ENCODE data around the gene NUP153. TPM values are rescaled to one million over a fixed set of nuclear protein-coding genes. Genes with fewer than 3 reads are reported as not detected.
A peak's percentile ranks its signal among the peaks of the same experiment; 100 is the strongest.

NUP153 gene
- total RNA-seq, 2 donors from 2014 or later: 29.4 to 31.4 TPM

- DNase-seq (no peak), ATAC-seq (no peak)
- intact Hi-C loops (cut with DNase I, micrococcal nuclease): no loop called here
Measured at GRCh38 chr6:17677602-17678001, 29.1 kb downstream of the NUP153 start.

- DNase-seq (no peak), ATAC-seq (no peak)
- intact Hi-C loops (cut with DNase I, micrococcal nuclease): no loop called here
Measured at GRCh38 chr6:17673543-17674254, 33.0 kb downstream of the NUP153 start.

- intact Hi-C loops (cut with DNase I, micrococcal nuclease): no loop called here
- no peak for ATAC-seq
- DNase-seq: no peak
Measured at GRCh38 chr6:17672064-17672718, 34.5 kb downstream of the NUP153 start.

GRCh38 chr6:17666646-17667045, 40.1 kb downstream of the NUP153 start:
- intact Hi-C loops (cut with DNase I, micrococcal nuclease): no loop called here
- DNase-seq (no peak), ATAC-seq (no peak)

GRCh38 chr6:17665132-17665531, 41.6 kb downstream of the NUP153 start:
- no peak for DNase-seq

GRCh38 chr6:17663226-17663625, 43.5 kb downstream of the NUP153 start:
- no peak for ATAC-seq
- intact Hi-C loops (cut with DNase I, micrococcal nuclease): no loop called here
- DNase-seq: no peak

More at GRCh38 chr6:17665132-17665531, 41.6 kb downstream of the NUP153 start:
- no peak for ATAC-seq
- intact Hi-C loops (cut with DNase I, micrococcal nuclease): no loop called here

- intact Hi-C loops (cut with DNase I, micrococcal nuclease): no loop called here
Measured at GRCh38 chr6:17662585-17662984, 44.1 kb downstream of the NUP153 start.

GRCh38 chr6:17656644-17657043, 50.1 kb downstream of the NUP153 start:
- ATAC-seq (no peak), DNase-seq (no peak)
- intact Hi-C loops (cut with DNase I, micrococcal nuclease): no loop called here

More at GRCh38 chr6:17662585-17662984, 44.1 kb downstream of the NUP153 start:
- DNase-seq (no peak), ATAC-seq (no peak)

- intact Hi-C loops (cut with DNase I, micrococcal nuclease): no loop called here
- DNase-seq: no peak
- no peak for ATAC-seq
Measured at GRCh38 chr6:17656092-17656491, 50.6 kb downstream of the NUP153 start.

- DNase-seq (no peak), ATAC-seq (no peak)
- intact Hi-C loops (cut with DNase I, micrococcal nuclease): no loop called here
Measured at GRCh38 chr6:17653198-17653882, 53.4 kb downstream of the NUP153 start.

- DNase-seq (no peak), ATAC-seq (peak; percentile 53)
- intact Hi-C loops (cut with DNase I, micrococcal nuclease): no loop called here
Measured at GRCh38 chr6:17650656-17651309, 55.9 kb downstream of the NUP153 start.

- DNase-seq (no peak), ATAC-seq (no peak)
- intact Hi-C loops (cut with DNase I, micrococcal nuclease): no loop called here
Measured at GRCh38 chr6:17648745-17649144, 58.0 kb downstream of the NUP153 start.

GRCh38 chr6:17640477-17640917, 66.2 kb downstream of the NUP153 start:
- DNase-seq (no peak), ATAC-seq (no peak)
- intact Hi-C loops (cut with DNase I, micrococcal nuclease): no loop called here

GRCh38 chr6:17638212-17638715, 68.5 kb downstream of the NUP153 start:
- intact Hi-C loops (cut with DNase I, micrococcal nuclease): no loop called here
- DNase-seq: no peak
- ATAC-seq: no peak

- intact Hi-C loops (cut with DNase I, micrococcal nuclease): no loop called here
- DNase-seq (no peak), ATAC-seq (no peak)
Measured at GRCh38 chr6:17635568-17635967, 71.2 kb downstream of the NUP153 start.

GRCh38 chr6:17633465-17634188, 73.1 kb downstream of the NUP153 start:
- no peak for ATAC-seq
- intact Hi-C loops (cut with DNase I, micrococcal nuclease): no loop called here
- no peak for DNase-seq

GRCh38 chr6:17632934-17633333, 73.8 kb downstream of the NUP153 start:
- DNase-seq: no peak
- no peak for ATAC-seq
- intact Hi-C loops (cut with DNase I, micrococcal nuclease): no loop called here

- no peak for DNase-seq
- intact Hi-C loops (cut with DNase I, micrococcal nuclease): no loop called here
- ATAC-seq: peak; percentile 37
Measured at GRCh38 chr6:17630511-17631073, 76.1 kb downstream of the NUP153 start.

Measured in left colon (tissue), 2 donors.